ENCODE measurements around the gene BAK1.

Gene BAK1

DNA sequence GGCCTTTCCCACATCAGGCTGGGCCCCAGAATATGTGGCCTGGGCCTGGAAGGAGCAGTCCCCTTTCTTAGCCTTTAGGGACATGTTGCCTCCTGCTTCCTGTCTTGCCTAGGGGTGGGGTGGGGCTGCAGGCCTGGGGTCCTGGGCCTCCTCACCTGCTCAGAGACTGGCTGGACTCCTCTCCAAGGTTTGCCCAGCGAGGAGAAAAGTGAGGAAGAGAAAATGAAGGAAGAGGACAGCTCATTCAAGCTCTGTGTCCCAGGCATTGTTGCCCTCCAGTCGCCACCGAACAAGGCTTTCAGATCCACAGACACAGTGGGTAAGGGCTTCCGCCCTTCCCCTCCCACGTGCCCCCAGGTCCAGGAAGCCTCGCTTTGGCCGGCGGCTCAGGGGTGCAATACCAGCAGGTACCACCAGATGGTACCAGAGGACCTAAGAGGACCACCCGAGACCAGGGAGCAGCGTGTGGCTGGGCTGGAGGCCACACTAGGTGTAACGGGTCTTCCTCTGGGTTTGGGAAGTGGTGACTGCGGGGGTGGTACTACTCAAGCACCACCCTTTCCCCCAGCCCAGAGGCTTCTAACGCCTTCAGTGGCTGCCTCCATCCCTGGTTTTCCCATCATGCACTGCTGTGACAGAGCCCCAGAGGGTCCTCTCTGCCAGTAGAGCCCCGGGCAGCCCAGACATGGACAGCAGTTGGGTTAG, 5.5 kb upstream of the BAK1 start:
- Histone ChIP-seq H3K14ac (ENCODE audit: low read length in 2 of 2) (no peak overlapping the region), H4K8ac (ENCODE audit: low read length) (peak overlapping the region; percentile 46), H3K4me1 (ENCODE audit: control insufficient read depth, insufficient read depth, low read depth, low read length) (peaks cover 18% of the 10 kb centered on the region), H3K4me3 (ENCODE audit: insufficient read depth in 1 of 2, low read depth in 1 of 2, low read length in 2 of 2) (peak overlapping the region in 1 of 2 experiments; percentile 39), H3K9ac (ENCODE audit: low read length) (peak overlapping the region; percentile 24), H2BK12ac (ENCODE audit: low read length in 2 of 2) (peak overlapping the region in 1 of 2 experiments; percentile 85), H3K27me3 (ENCODE audit: control insufficient read depth in 1 of 2, insufficient read depth in 1 of 2, low read length in 2 of 2) (no peaks in the 10 kb centered on the region), H3K23ac (ENCODE audit: low read length in 2 of 2) (peak overlapping the region in 1 of 2 experiments; percentile 61), H2BK5ac (ENCODE audit: low read depth, low read length, poor library complexity, severe bottlenecking) (no peak overlapping the region), H3K9me3 (ENCODE audit: control insufficient read depth, low read length) (no peaks in the 10 kb centered on the region), H3K36me3 (ENCODE audit: control insufficient read depth in 1 of 2, insufficient read depth in 2 of 2, low read depth in 1 of 2, low read length in 2 of 2) (no peaks in the 10 kb centered on the region), H3K79me1 (replicated peaks; ENCODE audit: low read length, poor library complexity, severe bottlenecking) (no peaks in the 10 kb centered on the region), H2AK5ac (ENCODE audit: low read length, severe bottlenecking) (no peak overlapping the region), H3K18ac (ENCODE audit: low read depth in 1 of 2, low read length in 2 of 2) (peak overlapping the region in 1 of 2 experiments; percentile 5), H2BK120ac (ENCODE audit: low read depth, low read length) (no peak overlapping the region), H3K4ac (ENCODE audit: low read depth in 1 of 2, low read length in 2 of 2) (no peak overlapping the region), H3K27ac (ENCODE audit: low read length, poor library complexity, severe bottlenecking) (no peak overlapping the region), H4K91ac (ENCODE audit: low read length) (no peak overlapping the region), H2BK15ac (ENCODE audit: low read depth, poor library complexity, severe bottlenecking) (no peak overlapping the region), H3K4me2 (ENCODE audit: low read length, poor library complexity, severe bottlenecking) (peak overlapping the region; percentile 42), H2AFZ (ENCODE audit: low read depth, low read length) (peak overlapping the region; percentile 43)
- DNase-seq = peak; percentile 67
- 26% methylated on average over 10 of the region's 14 CpGs for WGBS

DNA sequence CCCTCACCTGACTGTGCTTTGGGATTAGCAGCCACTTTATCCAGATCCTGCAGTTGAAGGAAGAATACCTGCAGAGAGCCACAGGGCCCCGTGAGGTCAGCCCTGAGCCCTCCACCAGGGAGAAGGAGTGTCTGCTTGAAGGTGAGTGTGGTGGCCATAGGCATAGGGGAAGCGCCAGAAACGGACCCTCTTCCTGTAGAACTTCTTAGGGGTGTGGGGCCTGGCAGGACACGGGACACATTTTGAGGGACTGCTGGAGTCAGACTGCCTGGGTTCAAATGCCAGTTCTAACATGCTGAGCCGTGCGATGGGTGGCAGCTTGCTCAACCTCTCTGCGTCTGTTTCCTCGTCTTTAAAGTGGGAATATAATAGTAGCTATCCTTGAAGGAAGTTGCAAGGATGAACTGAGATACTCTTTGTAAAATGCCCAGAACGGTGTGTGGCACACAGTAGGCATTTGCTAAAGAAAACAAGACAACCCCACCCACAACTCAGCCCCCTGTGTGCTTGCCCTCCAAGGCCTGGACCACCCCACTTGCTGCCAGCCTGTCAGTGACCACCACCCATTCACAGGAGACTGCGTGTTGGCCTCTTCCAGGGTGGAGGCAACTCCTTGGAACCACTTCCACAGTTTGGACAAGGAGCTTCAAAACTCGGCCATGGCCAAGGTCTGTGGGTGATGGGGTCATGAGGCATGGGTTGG, 4.8 kb upstream of the BAK1 start:
- no peak overlapping the region for H3K4ac ChIP-seq (ENCODE audit: low read depth in 1 of 2, low read length in 2 of 2)
- no peaks in the 10 kb centered on the region for H3K36me3 ChIP-seq (ENCODE audit: control insufficient read depth in 1 of 2, insufficient read depth in 2 of 2, low read depth in 1 of 2, low read length in 2 of 2)
- H2AK5ac ChIP-seq (ENCODE audit: low read length, severe bottlenecking) = no peak overlapping the region
- H2BK12ac ChIP-seq (ENCODE audit: low read length in 2 of 2) = peak overlapping the region in 1 of 2 experiments; percentile 85
- no peaks in the 10 kb centered on the region for H3K9me3 ChIP-seq (ENCODE audit: control insufficient read depth, low read length)
- H2AFZ ChIP-seq (ENCODE audit: low read depth, low read length) = no peak overlapping the region
- H2BK15ac ChIP-seq (ENCODE audit: low read depth, poor library complexity, severe bottlenecking) = no peak overlapping the region
- no peak overlapping the region for H4K91ac ChIP-seq (ENCODE audit: low read length)
- H3K14ac ChIP-seq (ENCODE audit: low read length in 2 of 2) = no peak overlapping the region
- no peak overlapping the region for H3K4me3 ChIP-seq (ENCODE audit: insufficient read depth in 1 of 2, low read depth in 1 of 2, low read length in 2 of 2)
- no peak overlapping the region for H2BK5ac ChIP-seq (ENCODE audit: low read depth, low read length, poor library complexity, severe bottlenecking)
- no peak overlapping the region for H2BK120ac ChIP-seq (ENCODE audit: low read depth, low read length)
- H3K27ac ChIP-seq (ENCODE audit: low read length, poor library complexity, severe bottlenecking) = no peak overlapping the region
- DNase-seq = no peak
- no peak overlapping the region for H3K4me2 ChIP-seq (ENCODE audit: low read length, poor library complexity, severe bottlenecking)
- H3K4me1 ChIP-seq (ENCODE audit: control insufficient read depth, insufficient read depth, low read depth, low read length) = peaks cover 11% of the 10 kb centered on the region
- 71% methylated on average over 7 of the region's 11 CpGs for WGBS
- peak overlapping the region; percentile 24 for H3K9ac ChIP-seq (ENCODE audit: low read length)
- no peak overlapping the region for H3K18ac ChIP-seq (ENCODE audit: low read depth in 1 of 2, low read length in 2 of 2)
- peak overlapping the region in 1 of 2 experiments; percentile 61 for H3K23ac ChIP-seq (ENCODE audit: low read length in 2 of 2)
- H3K27me3 ChIP-seq (ENCODE audit: control insufficient read depth in 1 of 2, insufficient read depth in 1 of 2, low read length in 2 of 2) = no peaks in the 10 kb centered on the region
- H4K8ac ChIP-seq (ENCODE audit: low read length) = no peak overlapping the region
- no peaks in the 10 kb centered on the region for H3K79me1 ChIP-seq (replicated peaks; ENCODE audit: low read length, poor library complexity, severe bottlenecking)

DNA sequence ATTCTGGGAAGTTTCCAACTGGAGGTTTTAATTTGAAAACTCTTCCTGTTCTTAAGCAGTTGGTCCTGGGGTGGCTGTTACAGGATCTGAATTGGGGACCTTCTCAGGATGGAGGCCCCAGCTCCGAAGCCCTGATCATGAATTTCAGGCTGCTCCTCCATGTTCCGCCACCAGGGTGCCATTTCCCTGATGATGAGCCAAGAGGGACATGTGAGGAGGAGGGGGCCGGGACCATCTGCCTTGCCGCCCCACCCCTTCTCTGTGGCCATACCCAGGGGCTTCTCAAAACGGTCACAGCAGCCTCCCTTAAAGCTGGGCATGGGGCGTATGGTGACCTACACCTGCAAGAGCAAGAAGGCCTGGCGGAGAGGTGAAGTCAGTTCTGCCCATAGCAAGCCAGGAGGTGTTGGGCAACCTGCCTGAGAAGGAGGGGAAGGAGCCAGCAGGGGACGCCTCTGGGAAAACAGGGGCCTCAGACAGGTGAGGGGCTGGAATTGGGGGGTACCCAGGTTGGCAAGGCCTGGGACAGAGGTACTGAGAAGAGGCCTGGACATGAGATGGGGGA, 3.6 kb upstream of the BAK1 start:
- 72% methylated on average over 8 of the region's 8 CpGs for WGBS
- Histone ChIP-seq H2BK12ac (ENCODE audit: low read length in 2 of 2) (no peak overlapping the region), H2BK15ac (ENCODE audit: low read depth, poor library complexity, severe bottlenecking) (no peak overlapping the region), H2AFZ (ENCODE audit: low read depth, low read length) (no peak overlapping the region), H3K4ac (ENCODE audit: low read depth in 1 of 2, low read length in 2 of 2) (no peak overlapping the region), H2AK5ac (ENCODE audit: low read length, severe bottlenecking) (peak overlapping the region; percentile 8), H3K23ac (ENCODE audit: low read length in 2 of 2) (no peak overlapping the region), H3K27me3 (ENCODE audit: control insufficient read depth in 1 of 2, insufficient read depth in 1 of 2, low read length in 2 of 2) (no peaks in the 10 kb centered on the region), H3K18ac (ENCODE audit: low read depth in 1 of 2, low read length in 2 of 2) (no peak overlapping the region), H3K4me2 (ENCODE audit: low read length, poor library complexity, severe bottlenecking) (no peak overlapping the region), H3K9me3 (ENCODE audit: control insufficient read depth, low read length) (no peaks in the 10 kb centered on the region), H3K79me1 (replicated peaks; ENCODE audit: low read length, poor library complexity, severe bottlenecking) (no peaks in the 10 kb centered on the region), H3K14ac (ENCODE audit: low read length in 2 of 2) (no peak overlapping the region), H4K8ac (ENCODE audit: low read length) (no peak overlapping the region), H4K91ac (ENCODE audit: low read length) (no peak overlapping the region), H3K4me3 (ENCODE audit: insufficient read depth in 1 of 2, low read depth in 1 of 2, low read length in 2 of 2) (no peak overlapping the region), H2BK120ac (ENCODE audit: low read depth, low read length) (no peak overlapping the region), H3K27ac (ENCODE audit: low read length, poor library complexity, severe bottlenecking) (no peak overlapping the region), H3K4me1 (ENCODE audit: control insufficient read depth, insufficient read depth, low read depth, low read length) (peaks cover 12% of the 10 kb centered on the region), H3K36me3 (ENCODE audit: control insufficient read depth in 1 of 2, insufficient read depth in 2 of 2, low read depth in 1 of 2, low read length in 2 of 2) (no peaks in the 10 kb centered on the region), H2BK5ac (ENCODE audit: low read depth, low read length, poor library complexity, severe bottlenecking) (no peak overlapping the region), H3K9ac (ENCODE audit: low read length) (no peak overlapping the region)
- peak; percentile 35 for DNase-seq

DNA sequence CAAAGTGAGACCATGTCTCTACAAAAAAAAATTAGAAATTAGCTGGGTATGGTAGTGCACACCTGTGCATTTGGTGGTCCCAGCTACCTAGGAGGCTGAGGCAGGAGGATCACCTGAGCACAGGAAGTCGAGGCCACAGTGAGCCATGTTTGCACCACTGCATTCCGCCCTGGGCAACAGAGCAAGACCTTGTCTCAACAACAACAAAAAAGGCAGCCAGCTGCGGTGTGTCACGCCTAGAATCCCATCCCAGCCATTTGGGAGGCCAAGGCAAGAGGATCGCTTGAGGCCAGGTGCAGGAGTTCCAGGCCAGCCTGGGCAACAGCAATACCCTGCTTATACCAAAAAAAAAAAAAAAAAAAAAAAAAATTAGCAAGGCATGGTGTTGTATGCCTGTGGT, 1.1 kb upstream of the BAK1 start:
- Histone ChIP-seq H3K14ac (ENCODE audit: low read length in 2 of 2) (no peak overlapping the region), H2AFZ (ENCODE audit: low read depth, low read length) (no peak overlapping the region), H2BK12ac (ENCODE audit: low read length in 2 of 2) (no peak overlapping the region), H3K18ac (ENCODE audit: low read depth in 1 of 2, low read length in 2 of 2) (no peak overlapping the region), H3K4ac (ENCODE audit: low read depth in 1 of 2, low read length in 2 of 2) (no peak overlapping the region), H2BK5ac (ENCODE audit: low read depth, low read length, poor library complexity, severe bottlenecking) (no peak overlapping the region), H4K91ac (ENCODE audit: low read length) (no peak overlapping the region), H2BK120ac (ENCODE audit: low read depth, low read length) (no peak overlapping the region), H3K36me3 (ENCODE audit: control insufficient read depth in 1 of 2, insufficient read depth in 2 of 2, low read depth in 1 of 2, low read length in 2 of 2) (peaks cover 19 to 22% of the 10 kb centered on the region in 2 experiments), H3K23ac (ENCODE audit: low read length in 2 of 2) (no peak overlapping the region), H3K27me3 (ENCODE audit: control insufficient read depth in 1 of 2, insufficient read depth in 1 of 2, low read length in 2 of 2) (no peaks in the 10 kb centered on the region), H3K9ac (ENCODE audit: low read length) (no peak overlapping the region), H2BK15ac (ENCODE audit: low read depth, poor library complexity, severe bottlenecking) (no peak overlapping the region), H3K4me3 (ENCODE audit: insufficient read depth in 1 of 2, low read depth in 1 of 2, low read length in 2 of 2) (no peak overlapping the region), H3K79me1 (replicated peaks; ENCODE audit: low read length, poor library complexity, severe bottlenecking) (peaks cover 13% of the 10 kb centered on the region), H2AK5ac (ENCODE audit: low read length, severe bottlenecking) (peak overlapping the region; percentile 79), H4K8ac (ENCODE audit: low read length) (no peak overlapping the region), H3K4me1 (ENCODE audit: control insufficient read depth, insufficient read depth, low read depth, low read length) (peaks cover 15% of the 10 kb centered on the region), H3K9me3 (ENCODE audit: control insufficient read depth, low read length) (no peaks in the 10 kb centered on the region), H3K27ac (ENCODE audit: low read length, poor library complexity, severe bottlenecking) (no peak overlapping the region), H3K4me2 (ENCODE audit: low read length, poor library complexity, severe bottlenecking) (peak overlapping the region; percentile 13)
- DNase-seq = no peak
- 94% methylated on average over 2 of the region's 5 CpGs for WGBS

All from mesenchymal stem cell (in vitro differentiated cells and primary cell).